ENCODE data around the gene TRANK1.
"Not testable (repeated sequence)": the region's sequence is repeated elsewhere in the genome, so short reads cannot be mapped to it uniquely, and the experiment has no call there.

TRANK1 gene

GRCh38 chr3:36969085-36969484 is 24.2 kb upstream of the TRANK1 start:
- TF ChIP-seq CTCF (IDR thresholded peaks at IDR 0.05; ENCODE audit: insufficient read depth, low read depth, low read length, missing control alignments), result no peak
- no peak for DNase-seq (ENCODE audit: low read depth)
- H3K4me3 ChIP-seq (ENCODE audit: low read depth, low read length), result no peak overlapping the region

- no peak for TF ChIP-seq CTCF (IDR thresholded peaks at IDR 0.05; ENCODE audit: insufficient read depth, low read depth, low read length, missing control alignments)
- no peak overlapping the region for H3K4me3 ChIP-seq (ENCODE audit: low read depth, low read length)
- no peak for DNase-seq (ENCODE audit: low read depth)
Observed at GRCh38 chr3:36965440-36965839, 20.6 kb upstream of the TRANK1 start.

- no peak for TF ChIP-seq CTCF (IDR thresholded peaks at IDR 0.05; ENCODE audit: insufficient read depth, low read depth, low read length, missing control alignments)
- DNase-seq (ENCODE audit: low read depth), result no peak
- no peak overlapping the region for H3K4me3 ChIP-seq (ENCODE audit: low read depth, low read length)
Observed at GRCh38 chr3:36964817-36965216, 20.0 kb upstream of the TRANK1 start.

GRCh38 chr3:36964331-36964730 is 19.5 kb upstream of the TRANK1 start:
- no peak for DNase-seq (ENCODE audit: low read depth)
- H3K4me3 ChIP-seq (ENCODE audit: low read depth, low read length), result no peak overlapping the region
- no peak for TF ChIP-seq CTCF (IDR thresholded peaks at IDR 0.05; ENCODE audit: insufficient read depth, low read depth, low read length, missing control alignments)

GRCh38 chr3:36963008-36963407 is 18.2 kb upstream of the TRANK1 start:
- not testable (repeated sequence) for DNase-seq (ENCODE audit: low read depth); H3K4me3 ChIP-seq (ENCODE audit: low read depth, low read length)

GRCh38 chr3:36960502-36960901 is 15.6 kb upstream of the TRANK1 start:
- no peak for TF ChIP-seq CTCF (IDR thresholded peaks at IDR 0.05; ENCODE audit: insufficient read depth, low read depth, low read length, missing control alignments)
- H3K4me3 ChIP-seq (ENCODE audit: low read depth, low read length), result no peak overlapping the region
- no peak for DNase-seq (ENCODE audit: low read depth)

- H3K4me3 ChIP-seq (ENCODE audit: low read depth, low read length), result no peak overlapping the region
- no peak for DNase-seq (ENCODE audit: low read depth)
- no peak for TF ChIP-seq CTCF (IDR thresholded peaks at IDR 0.05; ENCODE audit: insufficient read depth, low read depth, low read length, missing control alignments)
Observed at GRCh38 chr3:36959821-36960220, 15.0 kb upstream of the TRANK1 start.
